Right lobe of liver (tissue), 4 donors: ENCODE measurements around the gene RBM38.

Experiments used
- CTCF ChIP-seq, 4 donors: fragments of 200-600 bp in 3 of 4; fragments of 450-650 bp in 1 of 4; IDR thresholded peaks; one replicate each; pipeline versions ENCODE4 v1.5.1 to v1.8.0; 2016 to 2022; ENCODE audit warnings: antibody characterized with exemption in 4 of 4, mild to moderate bottlenecking in 2 of 4
- POLR2A ChIP-seq: fragments of 450-650 bp; IDR thresholded peaks from one replicate; pipeline ENCODE4 v1.6.1; 2017; ENCODE audit warnings: antibody characterized with exemption, mild to moderate bottlenecking
- donor health status: DM: no; HTN: no; CAD: no.
- donor health status: DM: no; HTN: no; CAD: no.
- donor health status: DM: no; HTN: yes; CAD: no.

- TF ChIP-seq CTCF (IDR thresholded peaks at IDR 0.05) (no peak), POLR2A (no peak)
These were observed 31.1 kb downstream of the RBM38 start for GRCh38 chr20:57422254-57422653.
